Loucy (cell line): Measurements from ENCODE around the gene C6orf62.
A peak's percentile ranks its signal among the peaks of the same experiment; 100 is the strongest.
"Not testable (repeated sequence)": the region's sequence is repeated elsewhere in the genome, so short reads cannot be mapped to it uniquely, and the experiment has no call there.

Experiments
- H2AFZ ChIP-seq: fragments of 200-600 bp; sonication (generic); 2 replicates; pipeline ENCODE4 v1.6.0; 2016; ENCODE audit warnings: antibody characterized with exemption, mild to moderate bottlenecking, low read length, moderate library complexity
- H3F3A ChIP-seq: fragments of 200-600 bp; 2 replicates; pipeline ENCODE4 v1.6.0; 2016; ENCODE audit warnings: antibody characterized with exemption, low read depth, mild to moderate bottlenecking
- H3K27me3 ChIP-seq: fragments of 200-600 bp; sonication (generic); 2 replicates; pipeline ENCODE4 v1.6.1; 2014; ENCODE audit warnings: low read length, mild to moderate bottlenecking; ENCODE audit not compliant: insufficient read depth, poor library complexity, severe bottlenecking
- H3K36me3 ChIP-seq: fragments of 200-600 bp; sonication (generic); 2 replicates; pipeline ENCODE4 v1.6.1; 2016; ENCODE audit warnings: low read length; ENCODE audit not compliant: insufficient read depth
- H3K4me1 ChIP-seq: fragments of 200-600 bp; sonication (generic); 2 replicates; pipeline ENCODE4 v1.5.1; 2014; ENCODE audit warnings: low read length, mild to moderate bottlenecking; ENCODE audit not compliant: insufficient read depth, poor library complexity, severe bottlenecking
- H3K4me2 ChIP-seq: fragments of 200-600 bp; sonication (generic); 2 replicates; pipeline ENCODE4 v1.6.0; 2014; ENCODE audit warnings: antibody characterized with exemption, low read length, low read depth, mild to moderate bottlenecking; ENCODE audit not compliant: poor library complexity, severe bottlenecking
- H3K4me3 ChIP-seq: fragments of 200-600 bp; sonication (generic); 2 replicates; pipeline ENCODE4 v1.5.1; 2014; ENCODE audit warnings: low read length, mild to moderate bottlenecking, mixed read lengths; ENCODE audit not compliant: poor library complexity, severe bottlenecking
- H3K79me2 ChIP-seq: fragments of 200-600 bp; sonication (generic); 2 replicates; pipeline ENCODE4 v1.6.1; 2014; ENCODE audit warnings: low read length; ENCODE audit not compliant: insufficient read depth
- H3K9ac ChIP-seq: fragments of 200-600 bp; sonication (generic); 2 replicates; pipeline ENCODE4 v1.6.0; 2014; ENCODE audit warnings: mild to moderate bottlenecking, low read depth, low read length, moderate library complexity; ENCODE audit not compliant: poor library complexity, severe bottlenecking
- H3K9me2 ChIP-seq: fragments of 200-600 bp; sonication (generic); replicated peaks from 2 replicates; pipeline ENCODE4 v1.6.1; 2016; ENCODE audit warnings: low read depth, low read length, mixed read lengths
- H3K9me3 ChIP-seq: fragments of 200-600 bp; sonication (generic); 2 replicates; pipeline ENCODE4 v1.6.1; 2014; ENCODE audit warnings: mild to moderate bottlenecking, antibody characterized with exemption, low read length, low read depth; ENCODE audit not compliant: insufficient read depth
- H4K20me1 ChIP-seq: fragments of 200-600 bp; sonication (generic); 2 replicates; pipeline ENCODE4 v1.6.0; 2014; ENCODE audit warnings: antibody characterized with exemption, low read length, mild to moderate bottlenecking; ENCODE audit not compliant: insufficient read depth, poor library complexity, severe bottlenecking
- EZH2phosphoT487 ChIP-seq: fragments of 200-600 bp; IDR thresholded peaks from 2 replicates; pipeline ENCODE4 v1.6.1; 2018; ENCODE audit warnings: antibody characterized with exemption, mild to moderate bottlenecking, moderate library complexity, borderline replicate concordance
- TF ChIP-seq, protein P1 (sequence below): fragments of 200-600 bp; sonication (generic); conservative IDR thresholded peaks from 2 replicates; pipeline ENCODE4 v1.5.1; 2014; ENCODE audit warnings: mild to moderate bottlenecking, antibody characterized with exemption, low read length

The C6orf62 gene

GRCh38 chr6:24752917-24753492 lies 34.1 kb upstream of the C6orf62 start:
- Histone ChIP-seq H3K79me2 (no peaks in the 10 kb centered on the region), H3K9me2 (no peaks in the 10 kb centered on the region), H3K9ac (no peak overlapping the region), H4K20me1 (no peaks in the 10 kb centered on the region), H2AFZ (no peak overlapping the region), H3K4me3 (no peak overlapping the region), H3K27me3 (no peaks in the 10 kb centered on the region), H3K4me2 (no peak overlapping the region), H3K4me1 (no peaks in the 10 kb centered on the region), H3F3A (no peaks in the 10 kb centered on the region), H3K9me3 (no peaks in the 10 kb centered on the region), H3K36me3 (no peaks in the 10 kb centered on the region)
- TF ChIP-seq, protein P1, sequence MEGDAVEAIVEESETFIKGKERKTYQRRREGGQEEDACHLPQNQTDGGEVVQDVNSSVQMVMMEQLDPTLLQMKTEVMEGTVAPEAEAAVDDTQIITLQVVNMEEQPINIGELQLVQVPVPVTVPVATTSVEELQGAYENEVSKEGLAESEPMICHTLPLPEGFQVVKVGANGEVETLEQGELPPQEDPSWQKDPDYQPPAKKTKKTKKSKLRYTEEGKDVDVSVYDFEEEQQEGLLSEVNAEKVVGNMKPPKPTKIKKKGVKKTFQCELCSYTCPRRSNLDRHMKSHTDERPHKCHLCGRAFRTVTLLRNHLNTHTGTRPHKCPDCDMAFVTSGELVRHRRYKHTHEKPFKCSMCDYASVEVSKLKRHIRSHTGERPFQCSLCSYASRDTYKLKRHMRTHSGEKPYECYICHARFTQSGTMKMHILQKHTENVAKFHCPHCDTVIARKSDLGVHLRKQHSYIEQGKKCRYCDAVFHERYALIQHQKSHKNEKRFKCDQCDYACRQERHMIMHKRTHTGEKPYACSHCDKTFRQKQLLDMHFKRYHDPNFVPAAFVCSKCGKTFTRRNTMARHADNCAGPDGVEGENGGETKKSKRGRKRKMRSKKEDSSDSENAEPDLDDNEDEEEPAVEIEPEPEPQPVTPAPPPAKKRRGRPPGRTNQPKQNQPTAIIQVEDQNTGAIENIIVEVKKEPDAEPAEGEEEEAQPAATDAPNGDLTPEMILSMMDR = no peak
- no peak for TF ChIP-seq EZH2phosphoT487

DNA sequence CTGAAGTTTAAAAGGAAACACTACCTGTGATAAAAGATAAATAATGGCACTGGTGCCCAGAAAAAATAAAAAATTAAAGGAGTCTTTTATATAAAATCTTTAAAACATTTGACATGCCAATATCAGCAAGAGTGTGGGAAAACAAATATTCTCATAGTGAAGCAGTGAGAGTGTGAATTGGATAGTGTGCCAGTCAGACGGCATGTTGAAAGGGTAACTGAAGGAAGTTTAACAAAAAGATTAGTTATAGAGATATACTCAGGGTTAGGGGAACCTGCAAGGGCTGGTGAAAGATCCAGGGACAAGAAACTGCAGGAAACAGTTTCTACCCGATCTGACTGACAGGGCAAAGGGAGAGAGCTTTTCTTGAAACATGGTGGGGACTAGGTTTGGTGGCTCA lies 33.5 kb upstream of the C6orf62 start:
- TF ChIP-seq, protein P1 = no peak
- TF ChIP-seq EZH2phosphoT487 = no peak
- no peaks in the 10 kb centered on the region for H3K4me1 ChIP-seq
- H3K9ac ChIP-seq = no peak overlapping the region
- no peaks in the 10 kb centered on the region for H3K36me3 ChIP-seq
- H2AFZ ChIP-seq = no peak overlapping the region
- H3K9me3 ChIP-seq = no peaks in the 10 kb centered on the region
- H3K4me3 ChIP-seq = no peak overlapping the region
- no peaks in the 10 kb centered on the region for H3K27me3 ChIP-seq
- no peaks in the 10 kb centered on the region for H3K9me2 ChIP-seq
- no peaks in the 10 kb centered on the region for H4K20me1 ChIP-seq
- H3K4me2 ChIP-seq = no peak overlapping the region
- no peaks in the 10 kb centered on the region for H3F3A ChIP-seq
- no peaks in the 10 kb centered on the region for H3K79me2 ChIP-seq

DNA sequence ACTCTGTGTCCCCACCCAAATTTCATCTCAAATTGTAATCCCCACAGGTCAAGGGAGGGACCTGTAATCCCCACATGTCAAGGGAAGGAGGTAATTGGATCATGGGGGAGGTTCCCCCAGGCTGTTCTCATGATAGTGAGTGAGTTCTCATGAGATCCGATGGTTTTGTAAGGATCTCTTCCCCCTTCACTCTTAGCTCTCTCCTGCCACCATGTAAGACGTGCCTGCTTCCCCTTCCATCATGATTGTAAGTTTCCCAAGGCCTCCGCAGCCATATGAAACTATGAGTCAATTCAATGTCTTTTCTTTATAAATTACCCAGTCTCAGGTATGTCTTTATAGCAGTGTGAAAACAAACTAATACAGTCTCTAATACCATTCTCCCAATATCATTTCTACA lies 31.9 kb upstream of the C6orf62 start:
- H3K36me3 ChIP-seq, H4K20me1 ChIP-seq, H3K79me2 ChIP-seq, H3K9me2 ChIP-seq, H3K4me3 ChIP-seq, H3K9ac ChIP-seq, H2AFZ ChIP-seq, H3K4me1 ChIP-seq, H3K27me3 ChIP-seq, H3F3A ChIP-seq, H3K4me2 ChIP-seq, H3K9me3 ChIP-seq: not testable (repeated sequence)

GRCh38 chr6:24749297-24749696 lies 30.3 kb upstream of the C6orf62 start:
- Histone ChIP-seq H3K79me2 (no peaks in the 10 kb centered on the region), H2AFZ (0 out of 2 replicates have a peak overlapping the region, but pooled peaks have one; percentile 18), H3K4me3 (no peak overlapping the region)

More at GRCh38 chr6:24749297-24749696, 30.3 kb upstream of the C6orf62 start:
- Histone ChIP-seq H3F3A (no peaks in the 10 kb centered on the region), H3K9ac (no peak overlapping the region), H3K9me2 (no peaks in the 10 kb centered on the region), H3K9me3 (no peaks in the 10 kb centered on the region), H3K4me2 (no peak overlapping the region), H3K36me3 (no peaks in the 10 kb centered on the region), H3K4me1 (no peaks in the 10 kb centered on the region), H4K20me1 (no peaks in the 10 kb centered on the region), H3K27me3 (no peaks in the 10 kb centered on the region)
- TF ChIP-seq, protein P1 = no peak
- no peak for TF ChIP-seq EZH2phosphoT487
